HepG2 (cell line): Measurements from ENCODE around the gene EPN3. TPM values are rescaled to one million over a fixed set of nuclear protein-coding genes. Genes with fewer than 3 reads are reported as not detected.

Source experiments
- ASH2L ChIP-seq: fragments of 300-600, 200-600 bp; sonication (generic); IDR thresholded peaks from 2 replicates; pipeline ENCODE4 v1.7.0; 2017; ENCODE audit warnings: low read depth, mild to moderate bottlenecking, moderate library complexity, mixed read lengths, low read length; ENCODE audit not compliant: insufficient read length
- DBP ChIP-seq: sonication (generic); formaldehyde crosslinking; IDR thresholded peaks from 2 replicates; pipeline ENCODE4 v1.4.0; 2020; ENCODE audit warnings: missing genetic modification reagents; ENCODE audit errors: not compliant biosample characterization
- KLF11 ChIP-seq: IDR thresholded peaks from 2 replicates; pipeline ENCODE4 v1.6.1; 2016; ENCODE audit warnings: missing compliant biosample characterization
- MED8 ChIP-seq: sonication (generic); formaldehyde crosslinking; IDR thresholded peaks from 2 replicates; pipeline ENCODE4 v1.8.1; 2023; ENCODE audit warnings: mild to moderate bottlenecking, missing genetic modification reagents; ENCODE audit not compliant: insufficient replicate concordance
- MLX ChIP-seq: IDR thresholded peaks from 2 replicates; pipeline ENCODE4 v1.6.1; 2016
- MZF1 ChIP-seq: sonication (generic); formaldehyde crosslinking; IDR thresholded peaks from 2 replicates; pipeline ENCODE4 v1.8.1; 2023; ENCODE audit warnings: mild to moderate bottlenecking, missing genetic modification reagents, borderline replicate concordance
- PHF21A ChIP-seq: sonication (generic); formaldehyde crosslinking; IDR thresholded peaks from 2 replicates; pipeline ENCODE4 v1.5.0; 2020; ENCODE audit warnings: mild to moderate bottlenecking, missing genetic modification reagents
- POLR2AphosphoS5 ChIP-seq: IDR thresholded peaks from 2 replicates; pipeline ENCODE4 v1.6.1; 2012; ENCODE audit warnings: low read depth, low read length
- RFXANK ChIP-seq: IDR thresholded peaks from 2 replicates; pipeline ENCODE4 v1.6.1; 2016
- SNRNP70 ChIP-seq: fragments of 200-400 bp; formaldehyde crosslinking; IDR thresholded peaks from 2 replicates; pipeline ENCODE4 v1.6.1; 2017; ENCODE audit warnings: mild to moderate bottlenecking, low read depth, low read length, moderate library complexity
- SYNCRIP ChIP-seq: fragments of 200-400 bp; formaldehyde crosslinking; IDR thresholded peaks from 2 replicates; pipeline ENCODE4 v1.6.1; 2018; ENCODE audit warnings: mild to moderate bottlenecking, low read depth, low read length; ENCODE audit not compliant: insufficient read depth
- ZFP1 ChIP-seq: IDR thresholded peaks from 2 replicates; pipeline ENCODE4 v1.6.1; 2016
- ZNF33B ChIP-seq: sonication (generic); formaldehyde crosslinking; IDR thresholded peaks from 2 replicates; pipeline ENCODE4 v1.5.1; 2020; ENCODE audit warnings: mild to moderate bottlenecking, missing genetic modification reagents
- ZNF350 ChIP-seq: sonication (generic); formaldehyde crosslinking; IDR thresholded peaks from 2 replicates; pipeline ENCODE4 v1.4.0; 2020; ENCODE audit warnings: mild to moderate bottlenecking, low read depth, missing genetic modification reagents, borderline replicate concordance
- ZNF562 ChIP-seq: sonication (generic); formaldehyde crosslinking; IDR thresholded peaks from 2 replicates; pipeline ENCODE4 v1.8.0; 2022; ENCODE audit warnings: missing genetic modification reagents, borderline replicate concordance
- ZNF580 ChIP-seq: IDR thresholded peaks from 2 replicates; pipeline ENCODE4 v1.6.1; 2016; ENCODE audit warnings: low read depth, borderline replicate concordance
- ZNF841 ChIP-seq: sonication (generic); formaldehyde crosslinking; IDR thresholded peaks from 2 replicates; pipeline ENCODE4 v1.8.1; 2023; ENCODE audit warnings: missing genetic modification reagents, borderline replicate concordance
- ZSCAN9 ChIP-seq: IDR thresholded peaks from 2 replicates; pipeline ENCODE4 v1.6.1; 2016; ENCODE audit warnings: borderline replicate concordance
- polyA plus RNA-seq, 8 experiments: library from polyadenylated mRNA; depleted of rRNA in 3 of 8; stranded (reverse) in 7 of 8; unstranded in 1 of 8; fragments of >200 nt; fragmentation: Illumina TruSeq in 4 of 8; extraction: Trizol in 4 of 8; gene quantifications; 2 replicates each; pipeline versions ENCODE4 v1.2.1 to v1.2.3, GENCODE V29; 2011 to 2016; ENCODE audit warnings: low read depth in 4 of 8, missing spikeins in 1 of 8, mixed read lengths in 1 of 8; ENCODE audit not compliant: insufficient read depth in 1 of 8
- total RNA-seq, 5 experiments: library from RNA; depleted of rRNA; stranded (reverse); fragments of >200 nt; fragmentation: Illumina TruSeq; extraction: Trizol; gene quantifications; 2 replicates each; pipeline ENCODE4 v1.2.3, GENCODE V29; 2016; ENCODE audit warnings: low read depth in 1 of 5
- TF ChIP-seq, protein P1 (sequence below): sonication (generic); formaldehyde crosslinking; IDR thresholded peaks from 2 replicates; pipeline ENCODE4 v1.5.1; 2020; ENCODE audit warnings: missing genetic modification reagents, mild to moderate bottlenecking, borderline replicate concordance
- TF ChIP-seq, protein P2 (sequence below): IDR thresholded peaks from 2 replicates; pipeline ENCODE4 v1.6.1; 2016; ENCODE audit warnings: low read depth, missing genetic modification reagents, missing compliant biosample characterization

Gene EPN3
- total and polyA plus RNA-seq, 2 of the 13 experiments (the other 11 are each of a cell fraction or from before 2014, with no cell fraction given) = 0.11 to 0.95 TPM

DNA sequence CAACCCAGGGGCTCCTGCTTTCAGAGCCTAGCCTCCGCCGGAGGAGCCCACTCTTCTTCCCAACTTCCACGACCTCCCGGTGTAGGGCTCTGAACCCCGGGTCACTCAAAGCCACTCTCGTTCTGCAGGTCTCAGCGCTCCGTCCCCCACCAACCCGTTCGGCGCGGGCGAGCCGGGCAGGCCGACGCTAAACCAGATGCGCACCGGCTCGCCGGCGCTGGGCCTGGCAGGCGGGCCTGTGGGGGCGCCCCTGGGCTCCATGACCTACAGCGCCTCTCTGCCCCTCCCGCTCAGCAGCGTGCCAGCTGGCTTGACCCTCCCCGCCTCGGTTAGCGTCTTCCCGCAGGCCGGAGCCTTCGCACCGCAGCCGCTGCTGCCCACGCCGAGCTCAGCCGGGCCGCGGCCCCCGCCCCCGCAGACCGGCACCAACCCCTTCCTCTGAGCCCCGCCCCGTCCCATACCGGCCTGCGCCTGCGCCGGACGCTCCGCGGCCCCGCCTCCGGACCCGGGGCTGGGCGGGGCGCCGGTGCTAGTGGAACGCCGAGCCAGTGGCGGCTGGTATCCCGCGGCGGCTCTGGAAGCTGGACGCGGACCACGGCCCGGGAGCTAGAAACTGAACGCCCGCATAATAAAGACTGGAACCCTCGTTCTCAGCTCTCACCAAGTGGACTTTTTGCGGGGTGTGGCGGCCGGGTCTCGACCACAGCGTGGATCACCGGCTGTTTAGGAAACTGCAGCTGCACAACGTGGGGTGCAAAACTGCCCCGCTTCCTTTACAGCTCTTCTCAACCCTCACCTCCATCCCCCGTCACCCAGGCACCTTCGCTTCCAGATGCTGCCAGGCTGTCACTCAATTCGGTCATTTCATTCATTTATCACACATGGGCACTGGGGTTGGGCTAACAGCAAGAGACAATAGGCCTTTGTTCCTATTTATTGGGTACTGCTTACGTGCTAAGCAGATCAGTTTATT is 9.5 kb downstream of the EPN3 start (continued):
- TF ChIP-seq ASH2L (peak; percentile 59), ZSCAN9 (CRISPR knock-in tag) (peak; percentile 9; the same call in 1 of the 2 replicates), ZNF350 (CRISPR knock-in tag) (no peak), ZNF33B (peak; percentile 20), POLR2AphosphoS5 (peak; percentile 92), ZNF562 (CRISPR knock-in tag) (no peak), SNRNP70 (no peak), PHF21A (peak; percentile 80), MLX (CRISPR knock-in tag) (peak; percentile 50; the same call in 1 of the 2 replicates), MZF1 (CRISPR knock-in tag) (no peak), DBP (peak; percentile 81), KLF11 (CRISPR knock-in tag) (no peak), MED8 (CRISPR knock-in tag) (peak; percentile 38), ZNF580 (CRISPR knock-in tag) (peak; percentile 72), ZFP1 (0 out of 2 replicates have a peak, but pooled peaks have one; percentile 43), SYNCRIP (no peak), RFXANK (CRISPR knock-in tag) (no peak), ZNF841 (CRISPR knock-in tag) (no peak)
- TF ChIP-seq, protein P1, sequence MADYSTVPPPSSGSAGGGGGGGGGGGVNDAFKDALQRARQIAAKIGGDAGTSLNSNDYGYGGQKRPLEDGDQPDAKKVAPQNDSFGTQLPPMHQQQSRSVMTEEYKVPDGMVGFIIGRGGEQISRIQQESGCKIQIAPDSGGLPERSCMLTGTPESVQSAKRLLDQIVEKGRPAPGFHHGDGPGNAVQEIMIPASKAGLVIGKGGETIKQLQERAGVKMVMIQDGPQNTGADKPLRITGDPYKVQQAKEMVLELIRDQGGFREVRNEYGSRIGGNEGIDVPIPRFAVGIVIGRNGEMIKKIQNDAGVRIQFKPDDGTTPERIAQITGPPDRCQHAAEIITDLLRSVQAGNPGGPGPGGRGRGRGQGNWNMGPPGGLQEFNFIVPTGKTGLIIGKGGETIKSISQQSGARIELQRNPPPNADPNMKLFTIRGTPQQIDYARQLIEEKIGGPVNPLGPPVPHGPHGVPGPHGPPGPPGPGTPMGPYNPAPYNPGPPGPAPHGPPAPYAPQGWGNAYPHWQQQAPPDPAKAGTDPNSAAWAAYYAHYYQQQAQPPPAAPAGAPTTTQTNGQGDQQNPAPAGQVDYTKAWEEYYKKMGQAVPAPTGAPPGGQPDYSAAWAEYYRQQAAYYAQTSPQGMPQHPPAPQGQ (CRISPR knock-in tag) = no peak
- TF ChIP-seq, protein P2, sequence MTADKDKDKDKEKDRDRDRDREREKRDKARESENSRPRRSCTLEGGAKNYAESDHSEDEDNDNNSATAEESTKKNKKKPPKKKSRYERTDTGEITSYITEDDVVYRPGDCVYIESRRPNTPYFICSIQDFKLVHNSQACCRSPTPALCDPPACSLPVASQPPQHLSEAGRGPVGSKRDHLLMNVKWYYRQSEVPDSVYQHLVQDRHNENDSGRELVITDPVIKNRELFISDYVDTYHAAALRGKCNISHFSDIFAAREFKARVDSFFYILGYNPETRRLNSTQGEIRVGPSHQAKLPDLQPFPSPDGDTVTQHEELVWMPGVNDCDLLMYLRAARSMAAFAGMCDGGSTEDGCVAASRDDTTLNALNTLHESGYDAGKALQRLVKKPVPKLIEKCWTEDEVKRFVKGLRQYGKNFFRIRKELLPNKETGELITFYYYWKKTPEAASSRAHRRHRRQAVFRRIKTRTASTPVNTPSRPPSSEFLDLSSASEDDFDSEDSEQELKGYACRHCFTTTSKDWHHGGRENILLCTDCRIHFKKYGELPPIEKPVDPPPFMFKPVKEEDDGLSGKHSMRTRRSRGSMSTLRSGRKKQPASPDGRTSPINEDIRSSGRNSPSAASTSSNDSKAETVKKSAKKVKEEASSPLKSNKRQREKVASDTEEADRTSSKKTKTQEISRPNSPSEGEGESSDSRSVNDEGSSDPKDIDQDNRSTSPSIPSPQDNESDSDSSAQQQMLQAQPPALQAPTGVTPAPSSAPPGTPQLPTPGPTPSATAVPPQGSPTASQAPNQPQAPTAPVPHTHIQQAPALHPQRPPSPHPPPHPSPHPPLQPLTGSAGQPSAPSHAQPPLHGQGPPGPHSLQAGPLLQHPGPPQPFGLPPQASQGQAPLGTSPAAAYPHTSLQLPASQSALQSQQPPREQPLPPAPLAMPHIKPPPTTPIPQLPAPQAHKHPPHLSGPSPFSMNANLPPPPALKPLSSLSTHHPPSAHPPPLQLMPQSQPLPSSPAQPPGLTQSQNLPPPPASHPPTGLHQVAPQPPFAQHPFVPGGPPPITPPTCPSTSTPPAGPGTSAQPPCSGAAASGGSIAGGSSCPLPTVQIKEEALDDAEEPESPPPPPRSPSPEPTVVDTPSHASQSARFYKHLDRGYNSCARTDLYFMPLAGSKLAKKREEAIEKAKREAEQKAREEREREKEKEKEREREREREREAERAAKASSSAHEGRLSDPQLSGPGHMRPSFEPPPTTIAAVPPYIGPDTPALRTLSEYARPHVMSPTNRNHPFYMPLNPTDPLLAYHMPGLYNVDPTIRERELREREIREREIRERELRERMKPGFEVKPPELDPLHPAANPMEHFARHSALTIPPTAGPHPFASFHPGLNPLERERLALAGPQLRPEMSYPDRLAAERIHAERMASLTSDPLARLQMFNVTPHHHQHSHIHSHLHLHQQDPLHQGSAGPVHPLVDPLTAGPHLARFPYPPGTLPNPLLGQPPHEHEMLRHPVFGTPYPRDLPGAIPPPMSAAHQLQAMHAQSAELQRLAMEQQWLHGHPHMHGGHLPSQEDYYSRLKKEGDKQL = peak; percentile 39; the same call in 1 of the 2 replicates
